Measurements from ENCODE around the gene PTPRM. TPM values are rescaled to one million over a fixed set of nuclear protein-coding genes. Genes with fewer than 3 reads are reported as not detected.

PTPRM gene
- total and polyA plus RNA-seq, 2 of the 8 experiments (the other 6 are each of a cell fraction or from before 2014, with no cell fraction given): 4.1 to 7.0 TPM

DNA sequence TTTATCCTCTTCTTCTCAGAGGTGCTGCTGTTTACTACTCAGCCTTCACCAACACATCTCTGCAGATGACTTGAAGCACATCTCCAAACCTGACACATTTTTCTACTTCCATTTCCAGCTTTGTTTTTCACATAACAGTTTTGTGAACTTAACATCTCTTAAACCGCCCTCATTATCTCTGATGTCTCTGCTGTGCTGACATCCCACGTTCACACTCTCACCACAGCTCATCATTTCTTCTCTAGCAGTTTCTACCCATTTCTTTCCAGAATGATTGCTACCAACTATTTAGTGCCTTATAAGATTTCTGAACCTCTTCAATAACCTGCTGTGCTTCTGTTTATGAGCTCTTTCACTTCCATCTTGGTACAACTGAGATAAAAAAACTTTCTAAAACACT is 238.0 kb downstream of the PTPRM start (continued):
- TF ChIP-seq, protein P1, sequence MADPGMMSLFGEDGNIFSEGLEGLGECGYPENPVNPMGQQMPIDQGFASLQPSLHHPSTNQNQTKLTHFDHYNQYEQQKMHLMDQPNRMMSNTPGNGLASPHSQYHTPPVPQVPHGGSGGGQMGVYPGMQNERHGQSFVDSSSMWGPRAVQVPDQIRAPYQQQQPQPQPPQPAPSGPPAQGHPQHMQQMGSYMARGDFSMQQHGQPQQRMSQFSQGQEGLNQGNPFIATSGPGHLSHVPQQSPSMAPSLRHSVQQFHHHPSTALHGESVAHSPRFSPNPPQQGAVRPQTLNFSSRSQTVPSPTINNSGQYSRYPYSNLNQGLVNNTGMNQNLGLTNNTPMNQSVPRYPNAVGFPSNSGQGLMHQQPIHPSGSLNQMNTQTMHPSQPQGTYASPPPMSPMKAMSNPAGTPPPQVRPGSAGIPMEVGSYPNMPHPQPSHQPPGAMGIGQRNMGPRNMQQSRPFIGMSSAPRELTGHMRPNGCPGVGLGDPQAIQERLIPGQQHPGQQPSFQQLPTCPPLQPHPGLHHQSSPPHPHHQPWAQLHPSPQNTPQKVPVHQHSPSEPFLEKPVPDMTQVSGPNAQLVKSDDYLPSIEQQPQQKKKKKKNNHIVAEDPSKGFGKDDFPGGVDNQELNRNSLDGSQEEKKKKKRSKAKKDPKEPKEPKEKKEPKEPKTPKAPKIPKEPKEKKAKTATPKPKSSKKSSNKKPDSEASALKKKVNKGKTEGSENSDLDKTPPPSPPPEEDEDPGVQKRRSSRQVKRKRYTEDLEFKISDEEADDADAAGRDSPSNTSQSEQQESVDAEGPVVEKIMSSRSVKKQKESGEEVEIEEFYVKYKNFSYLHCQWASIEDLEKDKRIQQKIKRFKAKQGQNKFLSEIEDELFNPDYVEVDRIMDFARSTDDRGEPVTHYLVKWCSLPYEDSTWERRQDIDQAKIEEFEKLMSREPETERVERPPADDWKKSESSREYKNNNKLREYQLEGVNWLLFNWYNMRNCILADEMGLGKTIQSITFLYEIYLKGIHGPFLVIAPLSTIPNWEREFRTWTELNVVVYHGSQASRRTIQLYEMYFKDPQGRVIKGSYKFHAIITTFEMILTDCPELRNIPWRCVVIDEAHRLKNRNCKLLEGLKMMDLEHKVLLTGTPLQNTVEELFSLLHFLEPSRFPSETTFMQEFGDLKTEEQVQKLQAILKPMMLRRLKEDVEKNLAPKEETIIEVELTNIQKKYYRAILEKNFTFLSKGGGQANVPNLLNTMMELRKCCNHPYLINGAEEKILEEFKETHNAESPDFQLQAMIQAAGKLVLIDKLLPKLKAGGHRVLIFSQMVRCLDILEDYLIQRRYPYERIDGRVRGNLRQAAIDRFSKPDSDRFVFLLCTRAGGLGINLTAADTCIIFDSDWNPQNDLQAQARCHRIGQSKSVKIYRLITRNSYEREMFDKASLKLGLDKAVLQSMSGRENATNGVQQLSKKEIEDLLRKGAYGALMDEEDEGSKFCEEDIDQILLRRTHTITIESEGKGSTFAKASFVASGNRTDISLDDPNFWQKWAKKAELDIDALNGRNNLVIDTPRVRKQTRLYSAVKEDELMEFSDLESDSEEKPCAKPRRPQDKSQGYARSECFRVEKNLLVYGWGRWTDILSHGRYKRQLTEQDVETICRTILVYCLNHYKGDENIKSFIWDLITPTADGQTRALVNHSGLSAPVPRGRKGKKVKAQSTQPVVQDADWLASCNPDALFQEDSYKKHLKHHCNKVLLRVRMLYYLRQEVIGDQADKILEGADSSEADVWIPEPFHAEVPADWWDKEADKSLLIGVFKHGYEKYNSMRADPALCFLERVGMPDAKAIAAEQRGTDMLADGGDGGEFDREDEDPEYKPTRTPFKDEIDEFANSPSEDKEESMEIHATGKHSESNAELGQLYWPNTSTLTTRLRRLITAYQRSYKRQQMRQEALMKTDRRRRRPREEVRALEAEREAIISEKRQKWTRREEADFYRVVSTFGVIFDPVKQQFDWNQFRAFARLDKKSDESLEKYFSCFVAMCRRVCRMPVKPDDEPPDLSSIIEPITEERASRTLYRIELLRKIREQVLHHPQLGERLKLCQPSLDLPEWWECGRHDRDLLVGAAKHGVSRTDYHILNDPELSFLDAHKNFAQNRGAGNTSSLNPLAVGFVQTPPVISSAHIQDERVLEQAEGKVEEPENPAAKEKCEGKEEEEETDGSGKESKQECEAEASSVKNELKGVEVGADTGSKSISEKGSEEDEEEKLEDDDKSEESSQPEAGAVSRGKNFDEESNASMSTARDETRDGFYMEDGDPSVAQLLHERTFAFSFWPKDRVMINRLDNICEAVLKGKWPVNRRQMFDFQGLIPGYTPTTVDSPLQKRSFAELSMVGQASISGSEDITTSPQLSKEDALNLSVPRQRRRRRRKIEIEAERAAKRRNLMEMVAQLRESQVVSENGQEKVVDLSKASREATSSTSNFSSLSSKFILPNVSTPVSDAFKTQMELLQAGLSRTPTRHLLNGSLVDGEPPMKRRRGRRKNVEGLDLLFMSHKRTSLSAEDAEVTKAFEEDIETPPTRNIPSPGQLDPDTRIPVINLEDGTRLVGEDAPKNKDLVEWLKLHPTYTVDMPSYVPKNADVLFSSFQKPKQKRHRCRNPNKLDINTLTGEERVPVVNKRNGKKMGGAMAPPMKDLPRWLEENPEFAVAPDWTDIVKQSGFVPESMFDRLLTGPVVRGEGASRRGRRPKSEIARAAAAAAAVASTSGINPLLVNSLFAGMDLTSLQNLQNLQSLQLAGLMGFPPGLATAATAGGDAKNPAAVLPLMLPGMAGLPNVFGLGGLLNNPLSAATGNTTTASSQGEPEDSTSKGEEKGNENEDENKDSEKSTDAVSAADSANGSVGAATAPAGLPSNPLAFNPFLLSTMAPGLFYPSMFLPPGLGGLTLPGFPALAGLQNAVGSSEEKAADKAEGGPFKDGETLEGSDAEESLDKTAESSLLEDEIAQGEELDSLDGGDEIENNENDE (IDR thresholded peaks at IDR 0.05; ENCODE audit: insufficient replicate concordance, low read length): no peak
- TF ChIP-seq RXRA (IDR thresholded peaks at IDR 0.05; ENCODE audit: insufficient read depth, low read depth, low read length) (no peak), TAF1 (IDR thresholded peaks at IDR 0.05; ENCODE audit: low read depth, low read length) (no peak), EGR1 (IDR thresholded peaks at IDR 0.05; ENCODE audit: borderline replicate concordance, low read depth, low read length) (no peak), NRF1 (IDR thresholded peaks at IDR 0.05; ENCODE audit: low read depth, low read length) (no peak), ZNF274 (IDR thresholded peaks at IDR 0.05; ENCODE audit: borderline replicate concordance, extremely low read depth, low read length) (no peak), MAFK (IDR thresholded peaks at IDR 0.05; ENCODE audit: low read depth, low read length) (no peak)
- TF ChIP-seq, protein P2, sequence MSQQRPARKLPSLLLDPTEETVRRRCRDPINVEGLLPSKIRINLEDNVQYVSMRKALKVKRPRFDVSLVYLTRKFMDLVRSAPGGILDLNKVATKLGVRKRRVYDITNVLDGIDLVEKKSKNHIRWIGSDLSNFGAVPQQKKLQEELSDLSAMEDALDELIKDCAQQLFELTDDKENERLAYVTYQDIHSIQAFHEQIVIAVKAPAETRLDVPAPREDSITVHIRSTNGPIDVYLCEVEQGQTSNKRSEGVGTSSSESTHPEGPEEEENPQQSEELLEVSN (IDR thresholded peaks at IDR 0.05): no peak
- TF ChIP-seq, protein P3, sequence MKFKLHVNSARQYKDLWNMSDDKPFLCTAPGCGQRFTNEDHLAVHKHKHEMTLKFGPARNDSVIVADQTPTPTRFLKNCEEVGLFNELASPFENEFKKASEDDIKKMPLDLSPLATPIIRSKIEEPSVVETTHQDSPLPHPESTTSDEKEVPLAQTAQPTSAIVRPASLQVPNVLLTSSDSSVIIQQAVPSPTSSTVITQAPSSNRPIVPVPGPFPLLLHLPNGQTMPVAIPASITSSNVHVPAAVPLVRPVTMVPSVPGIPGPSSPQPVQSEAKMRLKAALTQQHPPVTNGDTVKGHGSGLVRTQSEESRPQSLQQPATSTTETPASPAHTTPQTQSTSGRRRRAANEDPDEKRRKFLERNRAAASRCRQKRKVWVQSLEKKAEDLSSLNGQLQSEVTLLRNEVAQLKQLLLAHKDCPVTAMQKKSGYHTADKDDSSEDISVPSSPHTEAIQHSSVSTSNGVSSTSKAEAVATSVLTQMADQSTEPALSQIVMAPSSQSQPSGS (IDR thresholded peaks at IDR 0.05; ENCODE audit: low read length): no peak
